GM19455 (cell line): Measurements from ENCODE around the gene BNIP5.
A peak's percentile ranks its signal among the peaks of the same experiment; 100 is the strongest.

Experiments used
- ATAC-seq: cut with Tn5 transposase; IDR thresholded peaks from one replicate; pipeline ENCODE4 v1.9.1; 2021; ENCODE audit not compliant: unreplicated experiment

BNIP5 gene

GRCh38 chr6:36326356-36326995, 10.2 kb downstream of the BNIP5 start:
- ATAC-seq, result no peak

GRCh38 chr6:36324715-36325114, 12.0 kb downstream of the BNIP5 start:
- no peak for ATAC-seq

GRCh38 chr6:36324191-36324590, 12.5 kb downstream of the BNIP5 start:
- no peak for ATAC-seq

GRCh38 chr6:36323062-36323461, 13.6 kb downstream of the BNIP5 start:
- no peak for ATAC-seq

- no peak for ATAC-seq
Measured at GRCh38 chr6:36322591-36322990, 14.1 kb downstream of the BNIP5 start.

- no peak for ATAC-seq
Measured at GRCh38 chr6:36320475-36320874, 16.2 kb downstream of the BNIP5 start.

- no peak for ATAC-seq
Measured at GRCh38 chr6:36319821-36320220, 16.9 kb downstream of the BNIP5 start.

- no peak for ATAC-seq
Measured at GRCh38 chr6:36319436-36319762, 17.3 kb downstream of the BNIP5 start.

- ATAC-seq, result no peak
Measured at GRCh38 chr6:36318690-36319435, 17.8 kb downstream of the BNIP5 start.

- no peak for ATAC-seq
Measured at GRCh38 chr6:36317623-36318022, 19.1 kb downstream of the BNIP5 start.

GRCh38 chr6:36315921-36316320, 20.8 kb downstream of the BNIP5 start:
- no peak for ATAC-seq

GRCh38 chr6:36314221-36315014, 22.3 kb downstream of the BNIP5 start:
- ATAC-seq, result no peak

- no peak for ATAC-seq
Measured at GRCh38 chr6:36313649-36313936, 23.1 kb downstream of the BNIP5 start.

GRCh38 chr6:36312854-36313648, 23.6 kb downstream of the BNIP5 start:
- no peak for ATAC-seq

- no peak for ATAC-seq
Measured at GRCh38 chr6:36309900-36310299, 26.8 kb downstream of the BNIP5 start.

- no peak for ATAC-seq
Measured at GRCh38 chr6:36309203-36309602, 27.5 kb downstream of the BNIP5 start.

- no peak for ATAC-seq
Measured at GRCh38 chr6:36308514-36308913, 28.2 kb downstream of the BNIP5 start.

GRCh38 chr6:36306375-36306774, 30.3 kb downstream of the BNIP5 start:
- ATAC-seq, result no peak

- no peak for ATAC-seq
Measured at GRCh38 chr6:36305885-36306284, 30.8 kb downstream of the BNIP5 start.

GRCh38 chr6:36302227-36302976, 34.3 kb downstream of the BNIP5 start:
- ATAC-seq, result peak; percentile 81

- no peak for ATAC-seq
Measured at GRCh38 chr6:36301781-36302180, 34.9 kb downstream of the BNIP5 start.
